HG03196 (cell line): ENCODE measurements around the gene HEATR5B.

ENCODE experiments used
- ATAC-seq: cut with Tn5 transposase; IDR thresholded peaks from one replicate; pipeline ENCODE4 v1.9.1; 2021; ENCODE audit not compliant: unreplicated experiment

Gene HEATR5B

GRCh38 chr2:37083873-37084794, at the start of gene HEATR5B, which contains the start of gene GPATCH11:
Gene HEATR5B (minus strand): TSS chr2:37084372. CDS start chr2:37083414, 958 bp downstream.
Gene GPATCH11 (plus strand): TSS chr2:37084518. CDS start chr2:37088382, 3,864 bp downstream.
- peak; percentile 82 for ATAC-seq

DNA sequence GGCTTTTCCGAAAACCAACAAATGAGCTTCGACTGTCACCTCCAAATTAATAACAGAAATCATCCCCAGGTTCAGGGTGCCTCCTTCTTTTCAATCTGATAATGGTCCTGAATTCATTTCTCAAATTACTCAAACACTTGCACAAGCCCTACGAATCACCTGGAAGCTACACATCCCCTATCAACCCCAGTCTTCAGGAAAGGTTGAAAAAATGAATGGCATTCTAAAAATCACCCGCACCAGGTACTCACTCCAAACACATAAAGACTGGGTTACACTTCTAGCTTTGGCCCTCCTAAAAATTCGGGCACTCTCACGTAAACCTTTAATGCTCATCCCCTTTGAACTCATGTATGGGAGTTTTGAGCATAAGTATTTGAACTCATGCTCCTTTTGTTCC, 48.7 kb upstream of the HEATR5B start:
- no peak for ATAC-seq

- no peak for ATAC-seq
Measured at GRCh38 chr2:37125416-37125815, 41.2 kb upstream of the HEATR5B start.

- ATAC-seq, result no peak
Measured at GRCh38 chr2:37119157-37119556, 35.0 kb upstream of the HEATR5B start.

DNA sequence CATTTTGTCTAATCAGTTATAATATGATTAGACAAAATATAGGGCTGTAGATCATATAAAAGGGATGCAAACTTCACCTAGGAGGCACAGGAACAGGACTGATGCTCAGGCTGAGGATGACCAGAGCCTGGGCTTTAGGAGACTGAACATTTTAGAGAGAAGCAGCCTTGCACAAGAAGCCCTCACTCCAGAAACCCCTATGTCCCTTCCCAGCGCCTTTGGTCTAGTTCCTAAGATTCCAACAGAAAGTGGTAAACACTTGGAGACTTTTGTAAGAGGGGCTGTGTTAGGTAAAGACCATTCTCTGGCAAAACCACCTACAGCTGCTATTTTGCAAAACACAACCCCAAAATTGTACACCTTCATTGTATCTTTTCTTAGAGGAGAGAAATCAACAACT, 33.4 kb upstream of the HEATR5B start:
- no peak for ATAC-seq

DNA sequence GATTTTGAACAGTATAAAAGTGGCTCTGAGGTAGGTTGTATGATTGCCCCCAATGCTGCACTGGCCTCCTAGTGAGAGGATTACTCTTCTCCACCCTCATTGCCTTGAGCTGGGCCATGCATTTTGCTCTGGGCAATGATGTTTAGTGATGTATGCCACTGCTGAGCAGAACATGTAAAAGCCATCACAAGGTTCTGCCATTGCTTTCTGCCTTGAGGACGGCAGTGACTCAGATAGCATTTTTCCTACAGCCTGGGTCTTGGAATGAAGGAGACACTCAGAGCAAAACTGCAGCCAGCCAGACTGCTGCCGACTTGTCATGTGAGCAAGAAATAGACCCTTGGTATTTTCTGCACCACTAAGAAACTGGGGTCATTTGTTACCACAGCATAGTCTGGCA, 27.8 kb upstream of the HEATR5B start:
- no peak for ATAC-seq

- no peak for ATAC-seq
Measured at GRCh38 chr2:37110306-37111212, 26.4 kb upstream of the HEATR5B start.

- ATAC-seq, result no peak
Measured at GRCh38 chr2:37109523-37109922, 25.4 kb upstream of the HEATR5B start.

GRCh38 chr2:37105150-37105549, 21.0 kb upstream of the HEATR5B start:
- ATAC-seq, result no peak

DNA sequence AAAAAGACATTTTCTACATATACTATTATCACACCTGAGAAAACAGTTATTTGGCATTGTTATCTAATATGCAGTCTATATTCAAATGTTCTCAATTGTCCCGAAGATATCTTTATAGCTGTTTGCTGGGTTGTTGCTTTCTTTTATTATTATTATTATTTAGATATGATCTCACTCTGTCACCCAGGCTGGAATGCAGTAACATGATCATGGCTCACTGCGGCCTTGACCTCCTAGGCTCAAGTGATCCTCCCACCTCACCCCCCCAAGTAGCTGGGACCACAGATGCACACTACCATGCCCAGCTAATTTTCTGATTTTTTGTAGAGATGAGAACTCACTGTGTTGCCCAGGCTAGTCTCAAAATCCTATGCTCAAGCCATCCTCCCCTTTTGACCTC, 20.0 kb upstream of the HEATR5B start:
- ATAC-seq, result no peak

DNA sequence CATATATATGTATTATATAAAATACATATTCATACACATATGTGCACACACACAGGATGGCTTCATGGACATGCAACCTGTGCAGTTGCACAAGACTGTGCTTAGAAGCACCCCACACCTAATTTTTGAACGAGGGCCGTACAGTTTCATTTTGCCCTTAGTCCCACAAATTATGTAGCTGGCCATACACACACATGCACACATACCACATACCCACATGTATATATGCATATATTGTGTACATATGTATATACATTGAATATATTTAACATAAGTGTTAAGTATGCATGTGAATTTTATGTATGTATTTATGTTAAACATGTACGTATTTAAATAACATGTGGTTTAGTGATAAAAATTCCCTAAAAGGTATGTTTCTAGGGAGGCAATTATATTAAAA, 18.4 kb upstream of the HEATR5B start:
- ATAC-seq, result no peak

DNA sequence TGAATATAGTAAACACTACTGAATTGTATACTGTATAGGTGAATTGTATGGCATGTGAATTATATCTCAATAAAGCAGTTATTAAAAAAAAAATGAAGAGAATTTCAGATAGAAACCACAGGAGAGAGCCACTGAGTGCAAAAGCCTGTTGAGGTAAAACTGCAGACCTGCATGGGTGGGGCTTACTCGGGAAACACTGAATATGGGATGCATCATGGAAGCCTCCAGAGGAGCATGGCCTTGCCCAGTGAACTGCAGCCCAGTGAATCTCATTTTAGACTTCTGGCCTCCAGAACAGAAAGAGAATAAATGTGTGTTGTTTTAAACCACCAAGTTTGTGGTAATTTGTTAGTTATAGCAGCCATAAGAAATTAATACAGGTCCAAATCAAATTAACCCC, 15.9 kb upstream of the HEATR5B start:
- ATAC-seq, result no peak

GRCh38 chr2:37098416-37099118, 14.4 kb upstream of the HEATR5B start:
- no peak for ATAC-seq

- no peak for ATAC-seq
Measured at GRCh38 chr2:37096568-37096967, 12.4 kb upstream of the HEATR5B start.

DNA sequence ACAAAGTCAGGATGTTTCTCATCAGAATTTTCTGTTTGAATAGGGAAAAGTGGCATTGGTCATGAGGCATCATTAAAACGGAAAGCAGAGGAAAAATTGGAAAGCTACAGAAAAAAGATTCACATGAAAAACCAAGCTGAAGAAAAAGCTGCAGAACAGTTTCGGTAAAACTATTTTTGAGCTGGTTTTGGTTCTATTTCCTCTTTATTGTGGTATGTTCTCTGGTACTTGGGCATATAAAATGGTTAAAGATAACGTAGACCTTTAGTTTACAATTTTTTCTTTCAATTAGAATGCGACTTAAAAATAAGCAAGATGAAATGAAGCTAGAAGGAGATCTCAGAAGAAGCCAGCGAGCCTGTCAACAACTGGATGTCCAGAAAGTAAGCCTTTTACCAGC, 7.7 kb upstream of the HEATR5B start:
- ATAC-seq, result no peak

DNA sequence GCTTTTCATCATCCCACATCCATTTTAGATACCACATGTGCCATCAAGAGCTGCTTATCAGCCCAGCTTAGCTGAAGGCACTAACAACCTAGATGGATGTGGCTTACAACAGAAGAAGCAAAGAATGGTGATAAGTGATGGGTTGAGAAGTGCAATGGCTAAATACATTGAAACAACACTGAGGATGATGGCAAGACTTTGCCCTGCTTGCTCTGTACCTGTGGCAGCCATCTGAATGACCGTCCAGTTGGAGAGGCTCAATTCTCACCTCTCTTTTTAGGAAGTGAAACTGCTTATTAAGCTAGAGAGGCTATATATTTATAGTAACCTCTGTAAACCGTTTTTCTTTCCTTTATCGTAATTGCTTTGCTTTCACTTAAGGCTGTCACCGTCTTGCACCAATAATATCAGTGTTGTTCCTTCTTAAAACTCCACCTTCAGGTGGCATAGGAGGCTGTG, 5.9 kb upstream of the HEATR5B start:
- peak; percentile 75 for ATAC-seq

DNA sequence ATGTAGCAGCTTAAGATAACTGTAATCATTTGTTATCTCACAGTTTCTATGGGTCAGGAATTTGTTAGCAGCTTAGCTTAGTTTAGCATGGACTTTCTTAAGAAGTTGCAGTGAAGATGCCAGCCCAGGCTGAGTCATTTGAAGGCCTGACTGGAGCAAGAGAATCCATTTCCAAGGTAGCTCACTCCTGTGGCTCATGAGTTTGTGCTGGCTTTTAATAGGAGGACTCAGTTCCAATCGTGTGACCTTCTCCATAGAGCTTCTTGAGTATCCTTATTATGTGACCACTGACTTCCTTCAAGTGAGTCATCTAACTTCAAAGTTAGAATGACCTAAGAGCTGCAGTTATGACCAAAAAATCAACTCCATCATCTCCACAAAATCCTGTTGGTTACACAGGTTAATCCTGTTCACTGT, 1.6 kb upstream of the HEATR5B start:
- no peak for ATAC-seq

- ATAC-seq, result no peak
Measured at GRCh38 chr2:37084797-37085196, 625 bp upstream of the HEATR5B start.

DNA sequence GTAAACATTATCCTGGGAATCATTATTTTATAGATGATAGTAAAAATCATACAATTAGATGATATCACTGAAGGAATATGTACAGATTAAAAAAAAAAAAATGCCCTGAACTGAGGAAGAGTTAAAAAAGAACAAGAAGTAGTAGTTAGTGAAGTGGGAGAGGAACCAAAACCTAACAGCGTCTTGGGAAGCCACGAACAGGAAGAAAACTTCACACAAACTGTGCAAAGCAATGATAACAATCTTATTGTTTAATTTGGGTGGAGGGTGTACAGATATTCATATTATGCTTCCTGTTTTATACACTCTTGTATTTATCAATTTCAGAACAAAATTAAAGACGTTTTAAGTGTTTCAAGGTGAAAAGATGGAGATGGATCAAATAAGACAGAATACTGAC, 3.5 kb downstream of the HEATR5B start:
- ATAC-seq, result no peak

DNA sequence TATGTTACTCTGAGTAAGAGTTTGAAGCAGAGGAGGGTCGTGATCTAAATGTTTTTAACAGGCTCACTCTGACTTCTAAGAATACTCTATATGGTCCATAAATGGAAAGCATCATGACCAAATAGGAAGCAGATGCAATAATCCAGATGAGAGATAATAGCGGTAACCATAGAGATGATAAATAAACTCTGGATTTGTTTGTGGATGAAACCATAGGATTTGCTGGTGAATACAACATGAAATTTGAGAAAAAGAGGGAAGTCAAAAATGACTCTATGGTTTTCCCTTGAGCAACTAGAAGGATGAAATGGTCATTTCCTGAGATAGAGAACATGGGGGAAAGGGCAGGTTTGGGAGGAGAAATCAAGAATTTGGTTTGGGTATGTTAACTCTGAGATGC, 3.9 kb downstream of the HEATR5B start:
- ATAC-seq, result no peak

GRCh38 chr2:37070931-37071330, 13.2 kb downstream of the HEATR5B start:
- no peak for ATAC-seq
